HL-60/S4 treated with phorbol 12-myristate 13-acetate at 8.2 ng/mL for 4 days and 3 days (cell line): ENCODE measurements around the gene PDGFB.

Experiments used
- in situ Hi-C: fragments of 300-500 bp; cut with MboI; formaldehyde crosslinking; loops from 2 replicates; pipeline ENCODE4 v1.15.0; 2022; ENCODE audit warnings: low sequenced_read_pairs

Gene PDGFB

GRCh38 chr22:39277142-39277607, 32.4 kb upstream of the PDGFB start:
- in situ Hi-C loops = no loop called here

- in situ Hi-C loops = no loop called here
Observed at GRCh38 chr22:39276440-39277141, 31.8 kb upstream of the PDGFB start.

GRCh38 chr22:39275814-39276439, 31.1 kb upstream of the PDGFB start:
- in situ Hi-C loops = no loop called here

GRCh38 chr22:39273950-39274887, 29.4 kb upstream of the PDGFB start:
- in situ Hi-C loops = no loop called here

GRCh38 chr22:39270792-39271191, 26.0 kb upstream of the PDGFB start:
- in situ Hi-C loops = no loop called here

GRCh38 chr22:39270280-39270679, 25.5 kb upstream of the PDGFB start:
- in situ Hi-C loops = no loop called here

- in situ Hi-C loops = no loop called here
Observed at GRCh38 chr22:39269095-39269790, 24.5 kb upstream of the PDGFB start.

GRCh38 chr22:39268645-39269044, 23.9 kb upstream of the PDGFB start:
- in situ Hi-C loops = no loop called here

GRCh38 chr22:39267974-39268373, 23.2 kb upstream of the PDGFB start:
- in situ Hi-C loops = no loop called here

GRCh38 chr22:39266398-39267030, 21.7 kb upstream of the PDGFB start:
- in situ Hi-C loops = no loop called here

GRCh38 chr22:39265143-39265886, 20.5 kb upstream of the PDGFB start:
- in situ Hi-C loops = no loop called here

- in situ Hi-C loops = no loop called here
Observed at GRCh38 chr22:39264349-39265038, 19.7 kb upstream of the PDGFB start.

- in situ Hi-C loops = no loop called here
Observed at GRCh38 chr22:39263626-39264348, 19.0 kb upstream of the PDGFB start.

- in situ Hi-C loops = no loop called here
Observed at GRCh38 chr22:39259666-39260065, 14.9 kb upstream of the PDGFB start.

- in situ Hi-C loops = no loop called here
Observed at GRCh38 chr22:39257901-39258475, 13.2 kb upstream of the PDGFB start.

- in situ Hi-C loops = no loop called here
Observed at GRCh38 chr22:39256979-39257378, 12.2 kb upstream of the PDGFB start.

- in situ Hi-C loops = no loop called here
Observed at GRCh38 chr22:39256186-39256552, 11.4 kb upstream of the PDGFB start.
